ENCODE results near the gene DPM3. TPM values are rescaled to one million over a fixed set of nuclear protein-coding genes. Genes with fewer than 3 reads are reported as not detected.

Gene DPM3
- total and polyA plus RNA-seq, 2 of the 13 experiments (the other 11 are each of a cell fraction or from before 2014, with no cell fraction given): 23.2 to 53.4 TPM

- TF ChIP-seq ZNF232 (CRISPR knock-in tag; IDR thresholded peaks at IDR 0.05; ENCODE audit: borderline replicate concordance) (0 out of 2 replicates have a peak, but pooled peaks have one; percentile 48), PBX2 (CRISPR knock-in tag; IDR thresholded peaks at IDR 0.05) (no peak), ZNF451 (CRISPR knock-in tag; IDR thresholded peaks at IDR 0.05) (no peak), GLMP (CRISPR knock-in tag; IDR thresholded peaks at IDR 0.05; ENCODE audit: borderline replicate concordance) (no peak), DMAP1 (CRISPR knock-in tag; IDR thresholded peaks at IDR 0.05) (no peak), ZNF44 (CRISPR knock-in tag; IDR thresholded peaks at IDR 0.05) (no peak), ZBTB14 (CRISPR knock-in tag; IDR thresholded peaks at IDR 0.05) (no peak), TEAD2 (CRISPR knock-in tag; IDR thresholded peaks at IDR 0.05) (no peak), KLF13 (CRISPR knock-in tag; IDR thresholded peaks at IDR 0.05) (no peak), GABPA (IDR thresholded peaks at IDR 0.05; ENCODE audit: low read depth, low read length) (no peak), GABPA (CRISPR knock-in tag; IDR thresholded peaks at IDR 0.05; ENCODE audit: low read depth) (no peak), BATF2 (CRISPR knock-in tag; IDR thresholded peaks at IDR 0.05) (no peak), ZBTB8A (CRISPR knock-in tag; IDR thresholded peaks at IDR 0.05; ENCODE audit: borderline replicate concordance, low read depth) (no peak), ZC3H4 (CRISPR knock-in tag; IDR thresholded peaks at IDR 0.05; ENCODE audit: borderline replicate concordance) (no peak), FOXP1 (IDR thresholded peaks at IDR 0.05) (no peak), FOXP1 (CRISPR knock-in tag; IDR thresholded peaks at IDR 0.05) (no peak), ZBED4 (CRISPR knock-in tag; IDR thresholded peaks at IDR 0.05; ENCODE audit: borderline replicate concordance) (no peak), FOXK1 (CRISPR knock-in tag; IDR thresholded peaks at IDR 0.05; ENCODE audit: borderline replicate concordance, low read depth) (no peak), TBP (CRISPR knock-in tag; IDR thresholded peaks at IDR 0.05) (no peak), KDM5A (IDR thresholded peaks at IDR 0.05; ENCODE audit: borderline replicate concordance, low read length) (no peak), HBP1 (CRISPR knock-in tag; IDR thresholded peaks at IDR 0.05; ENCODE audit: low read depth) (no peak)
These were observed 15.5 kb downstream of the DPM3 start (continued) for GRCh38 chr1:155124503-155125463.
